Measurements from ENCODE around the gene HJURP. TPM values are rescaled to one million over a fixed set of nuclear protein-coding genes. Genes with fewer than 3 reads are reported as not detected.

The HJURP gene
- total RNA-seq, 1 experiment from 2014 or later = 101 TPM

DNA sequence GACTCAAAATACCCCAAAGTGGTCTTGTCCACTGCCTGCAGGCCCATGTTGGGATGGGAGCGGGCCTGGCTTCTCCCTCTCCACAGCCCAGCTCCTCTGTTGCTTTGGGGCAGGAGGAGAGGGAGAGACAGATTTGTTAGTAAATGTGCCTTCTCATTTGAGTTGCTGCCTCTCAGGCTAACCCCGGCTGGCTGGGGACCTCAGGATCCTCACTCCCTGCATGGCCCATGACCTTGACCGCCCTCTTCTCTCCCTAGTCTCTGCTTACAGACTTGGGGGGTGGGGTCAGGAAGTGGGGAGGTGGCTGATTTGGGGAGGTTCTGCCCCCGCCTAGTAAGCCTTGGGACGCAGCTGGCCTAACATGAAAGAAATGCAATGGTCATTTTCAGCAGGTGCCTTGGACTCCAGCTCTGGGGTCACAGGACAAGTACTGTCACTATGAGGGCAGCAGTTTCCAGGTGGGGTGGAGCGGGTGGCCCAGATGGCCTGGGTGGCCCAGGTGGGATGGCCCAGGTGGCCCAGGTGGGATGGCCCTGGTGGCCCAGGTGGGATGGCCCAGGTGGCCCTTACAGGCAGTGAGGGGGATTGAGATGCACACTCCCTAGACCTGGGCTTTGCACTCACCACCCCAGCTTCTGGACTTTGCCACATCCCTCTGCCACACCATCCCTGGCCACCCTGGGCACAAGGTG is 24.1 kb downstream of the HJURP start:
- DNase-seq (ENCODE audit: low read depth) = no peak

DNA sequence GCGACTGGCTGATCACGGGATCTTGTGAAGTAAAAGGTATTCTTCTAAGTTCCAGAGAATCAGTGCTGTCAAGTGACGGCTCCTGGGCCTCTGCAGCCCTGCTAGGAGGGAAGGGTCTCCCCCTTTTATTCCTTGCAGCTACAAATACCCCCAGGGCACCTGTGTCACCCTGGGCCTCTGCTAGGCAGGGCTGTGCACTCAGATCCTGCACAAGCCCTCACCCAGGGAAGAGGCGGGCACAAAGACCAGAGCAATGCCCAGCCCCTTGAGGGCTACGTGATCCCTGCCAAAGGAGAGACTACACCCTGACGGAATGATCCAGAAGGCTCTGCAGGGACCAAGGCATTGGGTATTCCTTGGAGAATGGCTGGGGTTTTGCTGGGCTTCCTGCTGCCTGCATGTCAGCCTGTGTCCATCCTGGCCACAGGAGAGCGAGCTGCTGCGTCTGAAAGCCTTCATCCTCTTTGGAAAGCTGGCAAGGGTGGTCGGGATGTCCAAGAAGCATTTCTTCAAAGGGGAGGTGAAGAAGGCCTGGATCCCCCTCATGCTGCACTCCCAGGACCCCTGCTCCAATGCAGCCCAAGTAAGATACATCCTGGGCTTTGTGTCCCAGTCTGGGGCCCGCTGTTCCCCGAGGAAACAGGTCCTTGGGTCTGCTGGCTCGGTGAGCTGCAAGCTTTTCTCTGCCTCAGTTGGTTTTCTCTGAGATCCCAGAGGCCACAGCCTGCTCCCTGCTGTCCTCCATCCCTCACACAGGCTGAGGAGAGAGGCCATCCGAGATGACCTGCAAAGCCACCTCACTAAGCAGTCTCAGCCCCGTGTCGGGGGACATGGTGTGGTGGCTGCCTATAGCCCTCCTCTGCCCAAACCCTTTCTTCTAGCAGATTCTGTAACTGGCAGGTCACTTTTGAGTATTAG is 24.9 kb downstream of the HJURP start:
- no peak for DNase-seq (ENCODE audit: low read depth)

DNA sequence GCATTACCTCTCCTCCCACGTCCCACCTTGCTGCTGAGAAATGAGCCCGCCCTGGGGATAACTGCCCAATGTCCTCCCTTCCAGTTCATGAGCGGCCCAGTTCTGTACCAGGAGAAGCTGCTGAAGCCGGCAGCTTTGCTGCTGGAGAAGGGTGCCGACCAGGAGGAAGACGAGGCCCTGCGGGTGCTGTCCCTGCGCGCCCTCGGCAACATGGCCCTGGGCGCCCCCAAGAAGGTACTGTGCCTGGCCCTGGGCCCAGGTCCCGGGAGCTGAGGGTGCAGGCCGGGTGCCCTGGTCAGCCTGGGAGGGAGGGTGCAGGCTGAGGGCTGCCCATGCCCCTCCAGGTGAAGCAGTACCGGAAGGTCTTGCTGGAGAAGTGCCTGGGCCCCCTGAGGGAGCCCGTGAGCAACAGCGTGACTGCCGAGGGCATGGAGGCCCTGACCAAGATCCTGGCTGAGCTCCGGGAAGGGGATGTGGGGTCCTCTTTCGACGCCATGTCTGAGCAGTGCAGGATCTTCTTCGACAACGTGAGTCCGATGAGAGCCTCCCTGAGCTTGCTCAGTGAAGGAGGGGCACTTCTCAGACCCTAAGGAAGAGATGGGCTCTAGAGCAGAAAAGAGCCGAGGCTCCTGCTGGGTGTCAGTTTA is 25.7 kb downstream of the HJURP start:
- DNase-seq (ENCODE audit: low read depth) = no peak

DNA sequence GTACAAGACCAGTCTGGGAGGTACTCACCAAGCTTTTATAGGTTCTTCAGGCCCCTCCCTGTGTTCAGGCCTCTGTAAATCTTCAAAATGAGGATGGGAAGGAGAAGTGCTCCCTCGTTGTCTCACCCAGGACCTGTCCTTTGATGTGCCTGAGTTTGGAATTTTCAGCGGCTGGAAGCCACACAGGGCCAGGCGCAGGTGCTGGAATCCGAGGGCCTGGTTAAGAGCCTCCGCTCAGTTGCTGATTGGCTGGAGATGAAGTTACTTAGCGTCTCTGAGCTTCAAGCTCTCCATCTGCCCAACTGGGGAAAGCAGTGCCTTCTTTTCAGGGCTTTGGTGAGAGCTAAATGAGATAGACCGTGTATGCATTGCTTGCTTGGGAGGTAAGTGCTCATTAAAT is 30.0 kb downstream of the HJURP start:
- DNase-seq (ENCODE audit: low read depth) = no peak

DNA sequence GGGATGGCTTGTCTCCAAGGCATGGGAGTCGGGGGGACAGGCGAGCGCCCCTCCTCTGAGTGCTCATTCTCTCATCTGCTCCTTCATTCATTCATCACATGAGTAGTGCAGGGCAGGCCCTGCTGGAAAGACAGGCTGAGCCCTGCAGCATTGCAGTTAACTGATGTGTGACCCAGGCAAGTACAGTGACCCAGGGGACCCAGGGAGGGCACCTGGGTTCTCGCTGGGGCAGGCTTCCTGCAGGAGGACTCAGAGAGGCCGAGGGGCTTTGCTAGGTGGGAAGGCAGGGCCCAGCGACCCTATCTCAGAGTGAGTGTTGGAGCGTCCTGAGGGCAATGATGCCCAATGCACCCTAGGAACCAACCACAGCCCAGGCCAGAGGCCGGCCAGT is 30.6 kb downstream of the HJURP start:
- no peak for DNase-seq (ENCODE audit: low read depth)

DNA sequence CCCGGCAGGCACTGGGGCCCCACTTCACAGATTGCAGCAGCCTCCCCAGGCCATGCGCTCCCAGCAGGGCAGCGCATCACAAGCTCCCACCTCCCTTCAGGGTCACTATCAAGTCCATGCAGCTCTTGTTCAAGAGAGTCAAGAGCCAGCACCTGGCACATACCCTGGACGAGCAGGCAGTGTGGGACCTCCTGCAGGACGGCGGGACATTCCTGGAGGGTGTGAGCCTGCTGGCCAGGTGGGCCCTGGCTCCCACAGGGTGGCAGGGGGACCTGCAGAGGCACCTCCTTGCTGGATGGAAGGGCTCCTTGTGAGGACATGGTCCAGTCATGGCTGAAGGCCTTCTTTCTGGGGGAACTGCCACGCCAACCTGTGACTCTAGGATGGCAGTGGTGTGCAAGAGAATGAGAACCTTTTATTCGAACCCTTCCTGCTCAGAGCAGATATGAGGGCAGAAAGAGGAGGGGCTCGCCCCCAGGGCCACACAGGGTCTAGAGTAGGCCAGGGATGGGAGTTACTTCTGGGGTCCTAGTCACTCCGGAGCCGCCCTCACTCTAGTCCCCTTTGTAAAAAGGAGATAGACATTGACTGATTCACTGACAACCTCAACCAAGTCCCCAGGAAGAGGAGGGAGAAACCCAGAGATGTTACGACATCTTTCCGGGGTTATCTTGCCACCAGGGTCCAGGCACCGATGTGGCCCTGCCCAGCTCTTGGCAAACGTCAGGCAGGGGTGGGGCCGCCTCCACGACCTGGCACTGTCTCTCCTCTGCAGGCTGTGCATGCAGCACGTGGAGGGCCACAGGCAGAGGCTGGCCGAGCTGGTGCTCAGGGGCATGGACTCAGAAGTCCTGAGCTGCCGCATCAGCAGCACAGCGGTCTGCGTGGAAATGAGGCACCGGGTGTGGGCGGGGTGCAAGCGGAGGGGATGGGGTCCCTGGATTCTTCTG is 31.3 kb downstream of the HJURP start:
- no peak for DNase-seq (ENCODE audit: low read depth)

DNA sequence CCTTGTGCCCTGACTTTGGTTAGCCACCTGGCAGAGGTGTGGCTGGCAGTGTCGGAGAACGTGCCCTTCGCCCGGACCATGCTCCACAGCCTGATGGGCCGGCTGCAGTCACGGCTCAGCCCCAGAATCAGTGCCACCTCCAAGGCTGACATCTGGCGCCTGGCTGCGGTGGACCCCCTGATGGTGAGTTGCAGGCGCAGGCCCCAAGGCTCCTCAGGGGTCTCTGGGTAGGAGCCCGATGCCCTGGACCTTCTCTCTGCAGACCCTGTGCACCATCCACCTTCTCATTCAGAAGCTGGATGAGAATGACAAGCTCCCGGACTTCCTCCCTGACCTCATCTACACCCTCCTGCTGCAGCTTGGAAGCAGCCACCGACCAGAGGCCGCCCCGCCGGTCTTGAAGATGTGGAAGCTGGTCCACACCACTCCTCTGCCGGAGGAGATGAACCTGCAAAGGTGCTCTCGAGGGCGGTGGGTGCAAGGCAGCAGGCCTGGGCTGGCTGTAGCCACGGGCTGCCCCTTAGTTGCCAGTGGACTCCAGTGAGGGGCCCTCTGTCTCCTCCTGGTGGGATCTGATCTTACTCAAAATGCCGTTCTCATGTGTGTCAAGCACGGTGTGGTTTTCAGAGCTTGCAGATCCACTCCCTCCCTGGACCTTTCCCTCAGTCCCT is 32.1 kb downstream of the HJURP start:
- DNase-seq (ENCODE audit: low read depth) = no peak

DNA sequence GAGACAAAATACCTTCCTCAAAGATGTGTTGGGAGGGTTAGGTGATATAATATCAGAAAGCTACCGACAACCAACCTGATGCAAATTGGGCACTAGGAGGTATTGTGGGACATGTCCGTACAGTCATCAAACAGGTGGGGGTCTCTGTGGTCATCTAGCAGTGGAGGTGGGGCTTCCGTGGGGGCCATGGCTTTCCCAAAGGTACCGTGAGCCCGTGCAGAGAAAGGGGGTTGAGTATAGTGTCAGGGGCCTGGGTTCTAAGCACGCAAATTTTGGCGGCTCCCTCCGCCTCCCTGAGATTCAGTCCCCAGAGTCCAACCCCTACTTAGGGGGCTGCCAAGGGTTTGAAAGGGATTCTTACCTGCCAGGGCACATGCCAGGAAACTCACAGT is 32.6 kb downstream of the HJURP start:
- no peak for DNase-seq (ENCODE audit: low read depth)

DNA sequence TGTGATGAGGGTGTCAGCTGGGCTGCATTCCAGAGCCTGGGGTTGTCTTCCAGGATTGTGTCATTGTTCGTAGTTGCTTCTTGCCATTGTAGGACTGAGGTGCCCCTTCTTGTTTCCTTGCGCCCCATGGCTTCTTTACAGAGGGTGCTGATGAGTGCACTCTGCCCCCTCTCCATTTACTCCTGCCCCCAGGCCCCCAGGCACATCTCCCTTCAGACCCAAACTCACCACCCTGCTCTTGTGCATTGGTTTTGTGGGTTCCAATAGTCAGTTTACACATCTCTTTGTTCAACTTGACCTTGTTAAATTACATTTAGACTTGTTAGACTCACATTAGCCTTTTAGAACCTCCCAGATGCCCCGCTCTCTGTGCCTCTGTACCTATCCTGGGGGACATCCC is 33.1 kb downstream of the HJURP start:
- no peak for DNase-seq (ENCODE audit: low read depth)

DNA sequence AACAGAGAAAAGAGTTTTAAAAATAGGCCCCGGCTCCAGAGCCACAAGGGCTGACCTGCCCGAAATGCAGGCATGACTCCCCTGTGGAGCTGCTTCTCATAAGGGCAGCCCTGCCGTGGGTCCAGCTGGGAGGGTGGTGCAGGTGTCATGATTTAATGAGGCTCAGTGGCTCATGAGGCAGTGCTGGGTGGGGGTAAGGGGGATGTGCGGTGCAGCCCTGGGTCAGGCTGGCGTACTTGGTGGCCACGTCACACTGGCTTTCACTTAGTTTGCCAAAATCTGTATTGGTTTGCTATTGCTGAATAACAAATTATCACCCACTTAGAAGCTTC is 33.6 kb downstream of the HJURP start:
- DNase-seq (ENCODE audit: low read depth) = no peak

DNA sequence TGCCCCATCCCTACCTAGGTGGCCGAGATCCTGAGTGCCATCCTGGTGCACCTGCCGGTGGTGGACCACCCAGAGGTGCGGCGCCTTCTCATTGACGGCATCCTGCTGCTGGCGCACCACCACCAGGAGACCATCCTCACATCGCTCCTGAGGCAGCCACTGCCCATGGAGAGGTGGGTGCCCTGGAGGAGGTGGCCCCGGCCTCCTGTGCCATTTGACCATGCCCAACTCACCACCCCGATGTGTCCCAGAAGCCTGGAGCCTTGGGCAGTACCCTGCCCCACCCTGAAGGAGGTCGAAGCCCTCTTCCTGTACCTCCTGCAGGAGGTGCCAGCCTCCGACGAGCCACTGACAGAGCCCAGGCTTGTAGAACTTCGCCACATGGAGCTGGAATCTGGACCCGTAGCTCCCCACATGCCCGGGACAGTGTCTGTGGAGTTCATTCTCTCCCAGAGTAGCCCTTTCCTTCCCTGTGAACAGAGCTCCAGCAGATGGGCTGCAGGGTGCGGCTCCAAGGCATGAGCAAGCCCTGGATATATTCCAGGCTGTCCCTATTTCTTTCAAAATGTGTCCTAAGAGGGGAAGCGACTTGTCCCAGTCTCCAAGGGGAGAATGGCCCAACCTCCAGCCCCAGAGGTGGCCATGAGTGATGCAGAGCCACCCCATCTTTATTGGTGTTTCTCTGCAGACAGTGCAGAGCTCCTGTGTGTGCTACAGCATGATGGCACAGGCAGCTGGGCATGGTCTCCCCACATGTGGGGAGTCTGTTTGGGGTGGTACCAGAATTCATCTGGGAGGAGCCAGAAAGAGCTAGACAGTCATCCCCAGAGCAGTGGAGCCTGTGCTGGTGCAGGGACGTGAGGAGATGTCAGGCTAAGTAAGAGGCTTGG is 34.2 kb downstream of the HJURP start:
- no peak for DNase-seq (ENCODE audit: low read depth)

DNA sequence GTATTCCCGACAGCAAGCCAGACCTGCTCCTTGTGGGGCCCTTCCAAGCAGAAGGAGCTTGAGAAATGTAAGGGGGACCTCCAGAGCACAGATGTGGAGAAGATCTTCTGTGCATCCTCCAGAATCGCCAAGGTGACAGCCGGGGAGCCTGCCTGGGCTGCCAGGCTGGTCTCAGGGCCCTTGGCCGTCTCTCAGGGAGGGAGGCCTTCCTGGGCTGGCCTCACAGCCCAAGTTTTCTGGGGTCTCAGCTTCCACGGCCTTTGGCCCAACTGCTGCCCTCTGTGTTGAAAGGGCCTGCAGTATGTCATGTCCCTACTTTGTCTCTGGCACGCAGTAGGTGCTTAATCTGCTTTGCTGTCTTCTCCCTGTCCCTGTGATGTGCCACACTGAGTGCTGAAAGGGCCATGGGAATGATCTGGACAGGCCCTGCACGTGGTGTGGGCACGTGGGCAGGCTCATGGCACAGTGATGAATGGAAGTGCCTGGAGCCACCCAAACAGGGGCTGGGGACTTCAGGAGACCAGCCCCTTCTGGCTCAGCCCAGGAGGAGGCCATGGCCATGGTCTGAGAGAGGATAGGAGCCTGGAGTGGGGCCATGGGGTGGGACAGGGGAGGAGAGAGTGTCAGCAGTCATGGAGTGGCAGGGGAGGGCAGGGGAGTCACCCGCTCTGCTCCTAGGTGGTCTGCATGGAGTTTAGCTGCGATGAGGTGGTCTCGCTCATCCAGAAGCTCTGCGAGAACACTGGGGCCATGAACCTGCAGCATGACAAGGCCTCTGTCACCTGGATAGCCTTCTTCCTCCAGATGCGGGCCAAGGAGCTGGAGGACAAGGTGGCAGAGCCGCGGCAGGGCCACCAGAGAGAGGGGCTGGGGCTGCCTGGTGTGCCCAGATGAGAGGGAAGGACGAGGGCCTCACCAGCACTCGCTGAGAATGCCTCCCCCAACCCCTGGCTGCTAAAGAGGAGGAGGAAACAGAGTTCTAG is 35.4 kb downstream of the HJURP start:
- DNase-seq (ENCODE audit: low read depth) = no peak

DNA sequence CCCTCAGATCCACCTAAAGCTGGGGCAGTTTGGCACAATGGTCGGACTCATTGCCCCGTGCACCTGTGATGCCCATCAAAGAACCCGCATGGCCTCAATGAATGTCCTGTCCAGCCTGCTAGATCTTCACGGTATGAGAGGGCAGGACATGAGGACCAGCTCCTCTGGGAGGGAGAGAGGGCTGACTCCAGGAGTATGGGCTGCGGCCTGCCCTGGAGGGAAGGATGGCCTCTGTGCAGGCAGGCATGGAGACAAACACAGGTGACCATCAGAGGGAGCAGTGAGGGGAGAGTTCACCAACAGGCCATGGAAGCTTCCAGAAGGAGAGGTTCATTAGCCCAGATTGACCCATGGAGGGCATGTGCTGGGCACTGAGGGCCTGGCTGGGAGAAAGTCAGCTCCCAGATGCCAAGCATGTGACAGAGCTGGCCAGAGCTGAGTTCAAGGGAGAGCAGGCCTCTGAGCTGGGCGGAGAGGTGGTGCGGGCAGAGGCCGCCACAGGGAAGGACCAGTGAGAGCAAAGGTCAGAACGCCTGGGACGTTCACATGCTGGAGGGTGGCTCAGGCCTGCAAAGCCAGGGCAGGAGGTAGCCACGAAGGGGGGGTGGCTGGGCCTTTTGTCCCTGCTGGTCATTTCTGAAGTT is 36.2 kb downstream of the HJURP start:
- DNase-seq (ENCODE audit: low read depth) = no peak

DNA sequence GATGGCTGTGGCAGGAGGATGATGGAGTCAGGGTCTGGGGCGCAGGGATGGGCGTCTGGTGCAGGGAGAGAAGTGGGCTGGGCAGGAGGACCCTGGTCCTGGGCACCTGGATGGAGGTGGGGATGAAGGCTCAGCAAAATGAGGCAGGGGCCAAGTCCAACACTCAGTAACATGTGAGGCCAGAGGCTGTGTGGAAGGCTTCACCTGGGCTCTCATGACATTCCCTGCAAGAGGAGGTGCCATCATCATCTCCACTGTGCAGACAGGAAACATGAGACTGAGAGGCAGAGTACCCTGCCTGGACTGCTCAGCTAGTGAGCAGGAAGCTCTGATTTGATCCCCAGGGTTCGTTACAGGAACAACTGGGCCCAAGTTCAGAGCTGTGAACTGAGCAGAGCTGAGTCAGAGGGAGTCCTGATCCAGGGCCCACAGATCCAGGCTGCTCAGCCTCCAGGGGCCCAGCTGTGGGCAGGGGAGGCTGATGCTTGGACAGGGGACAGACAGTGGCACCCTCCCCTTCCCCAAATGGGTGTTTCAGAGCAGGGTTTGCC is 36.9 kb downstream of the HJURP start:
- no peak for DNase-seq (ENCODE audit: low read depth)

DNA sequence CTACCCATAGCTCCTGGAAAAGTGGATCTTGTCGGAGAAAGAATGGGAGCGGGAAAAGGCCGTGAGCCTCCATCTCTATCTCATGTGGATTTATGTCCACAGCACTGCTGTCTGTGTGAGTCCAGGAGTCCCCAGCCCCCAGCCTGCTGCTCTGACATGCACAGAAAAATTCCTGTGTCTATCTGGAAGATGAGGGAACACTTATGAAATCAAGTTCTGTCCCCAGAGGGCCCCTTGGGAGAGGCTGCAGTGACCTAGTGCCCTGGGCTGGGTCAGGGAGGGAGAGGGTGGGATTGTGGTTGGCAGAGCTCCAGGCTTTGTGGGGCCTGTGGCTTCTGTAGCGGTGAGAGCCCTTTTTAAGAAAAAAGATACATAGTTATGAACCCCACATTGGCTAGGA is 37.6 kb downstream of the HJURP start:
- DNase-seq (ENCODE audit: low read depth) = no peak

DNA sequence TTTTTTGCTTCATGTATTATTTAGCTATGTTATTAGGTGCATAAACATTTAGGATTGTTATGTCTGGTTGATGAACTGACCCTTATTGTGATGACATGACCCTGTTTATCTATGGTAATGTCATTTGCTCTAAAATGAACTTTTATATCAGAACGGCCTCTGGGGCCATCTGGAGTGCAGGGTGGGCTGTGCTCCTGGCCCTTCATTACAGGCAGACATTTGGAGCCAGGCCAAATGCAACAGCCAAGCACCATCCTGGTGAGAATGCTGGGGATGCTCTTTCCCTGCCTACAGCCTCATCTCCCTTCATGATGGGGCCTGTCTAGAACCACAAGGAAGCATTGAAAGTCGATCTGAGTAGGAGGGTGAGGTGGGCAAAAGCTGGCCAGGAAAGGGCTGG is 38.0 kb downstream of the HJURP start:
- DNase-seq (ENCODE audit: low read depth) = no peak

DNA sequence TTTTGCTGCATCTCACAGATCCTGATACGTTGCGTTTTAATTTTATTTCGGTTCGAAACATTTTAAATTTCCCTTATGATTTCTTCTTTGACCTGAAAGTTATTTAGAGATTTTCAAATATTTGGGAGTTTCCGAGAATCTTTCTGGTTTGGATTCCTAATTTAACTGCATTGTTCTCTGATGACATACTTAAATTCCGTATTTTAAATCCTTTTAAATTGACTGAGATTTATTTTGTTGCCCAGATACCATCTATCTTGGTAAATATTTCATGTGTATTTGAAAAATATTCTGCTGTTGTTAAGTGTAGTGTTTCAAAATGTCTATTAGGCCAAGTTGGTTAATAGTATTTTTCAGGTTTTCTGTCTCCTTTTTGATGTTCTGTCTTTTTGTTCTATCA is 38.5 kb downstream of the HJURP start:
- no peak for DNase-seq (ENCODE audit: low read depth)
